Fibroblast of lung (primary cell): ENCODE results near the gene BBX. TPM values are rescaled to one million over a fixed set of nuclear protein-coding genes. Genes with fewer than 3 reads are reported as not detected.

Source experiments
- DNase-seq, 2 donors: peaks; one replicate each; pipeline versions ENCODE4 v3.0.0 to v3.0.0-alpha.2; 2010; ENCODE audit warnings: low read depth in 2 of 2
- H2AFZ ChIP-seq: 2 replicates; pipeline ENCODE4 v1.5.1; 2012; ENCODE audit warnings: low read length, control low read depth, inconsistent platforms
- H3K27ac ChIP-seq: 2 replicates; pipeline ENCODE4 v1.5.1; 2011; ENCODE audit warnings: low read length, control low read depth; ENCODE audit not compliant: insufficient read depth
- H3K27me3 ChIP-seq: 2 replicates; pipeline ENCODE4 v1.5.1; 2011; ENCODE audit warnings: mild to moderate bottlenecking, low read length; ENCODE audit not compliant: control insufficient read depth, insufficient read depth
- H3K36me3 ChIP-seq: 2 replicates; pipeline ENCODE4 v1.5.1; 2011; ENCODE audit warnings: low read length; ENCODE audit not compliant: control insufficient read depth, insufficient read depth
- H3K4me1 ChIP-seq: 2 replicates; pipeline ENCODE4 v1.5.1; 2011; ENCODE audit warnings: low read length; ENCODE audit not compliant: control insufficient read depth, insufficient read depth; ENCODE audit errors: extremely low read depth
- H3K4me2 ChIP-seq: 2 replicates; pipeline ENCODE4 v1.5.1; 2011; ENCODE audit warnings: low read length, control low read depth; ENCODE audit not compliant: insufficient read depth; ENCODE audit errors: extremely low read depth
- H3K4me3 ChIP-seq, 4 experiments: fragments of 200-600 bp in 1 of 4; sonication (generic) in 1 of 4; replicated peaks in 1 of 4; 2 replicates each; pipeline ENCODE4 v1.5.1; 2011 to 2016; ENCODE audit warnings: low read length in 4 of 4, low read depth in 3 of 4, mild to moderate bottlenecking in 3 of 4, control low read depth in 2 of 4, inconsistent platforms in 1 of 4, mixed read lengths in 1 of 4; ENCODE audit not compliant: insufficient read depth in 1 of 4; ENCODE audit errors: control extremely low read depth in 1 of 4
- H3K79me2 ChIP-seq: 2 replicates; pipeline ENCODE4 v1.5.1; 2012; ENCODE audit warnings: mild to moderate bottlenecking, low read length, inconsistent platforms; ENCODE audit not compliant: control insufficient read depth, insufficient read depth
- H3K9ac ChIP-seq: 2 replicates; pipeline ENCODE4 v1.5.1; 2011; ENCODE audit warnings: mild to moderate bottlenecking, low read length, control low read depth; ENCODE audit not compliant: insufficient read depth
- H3K9me3 ChIP-seq: 2 replicates; pipeline ENCODE4 v1.5.1; 2012; ENCODE audit warnings: low read depth, low read length; ENCODE audit not compliant: control insufficient read depth, insufficient read depth
- H4K20me1 ChIP-seq: 2 replicates; pipeline ENCODE4 v1.5.1; 2011; ENCODE audit warnings: low read length; ENCODE audit not compliant: control insufficient read depth, insufficient read depth; ENCODE audit errors: extremely low read depth
- EZH2 ChIP-seq: IDR thresholded peaks from 2 replicates; pipeline ENCODE4 v1.5.1; 2012; ENCODE audit warnings: low read length, control low read depth, mild to moderate bottlenecking; ENCODE audit errors: missing control alignments
- polyA plus RNA-seq, 2 donors: library from polyadenylated mRNA; depleted of rRNA in 1 of 2; stranded (reverse) in 1 of 2; unstranded in 1 of 2; fragments of >200 nt; gene quantifications; 2 replicates each; pipeline ENCODE4 v1.2.1, GENCODE V29; 2011 to 2012; ENCODE audit warnings: missing spikeins in 1 of 2
- total RNA-seq: library from RNA; depleted of rRNA; stranded (reverse); fragments of >200 nt; gene quantifications from 2 replicates; pipeline ENCODE4 v1.2.1, GENCODE V29; 2014
- TF ChIP-seq, protein P1 (sequence below), 2 donors: IDR thresholded peaks in 1 of 2; conservative IDR thresholded peaks in 1 of 2; 1 replicate in 1 of 2; 2 replicates in 1 of 2; pipeline ENCODE4 v1.5.1; 2011 to 2012; ENCODE audit warnings: low read length in 2 of 2, control low read depth in 1 of 2, inconsistent platforms in 1 of 2, low read depth in 1 of 2, mild to moderate bottlenecking in 1 of 2

BBX gene
- total and polyA plus RNA-seq, 2 donors (not counting 1 experiment from before 2014, with no cell fraction given): 50.0 to 71.2 TPM

DNA sequence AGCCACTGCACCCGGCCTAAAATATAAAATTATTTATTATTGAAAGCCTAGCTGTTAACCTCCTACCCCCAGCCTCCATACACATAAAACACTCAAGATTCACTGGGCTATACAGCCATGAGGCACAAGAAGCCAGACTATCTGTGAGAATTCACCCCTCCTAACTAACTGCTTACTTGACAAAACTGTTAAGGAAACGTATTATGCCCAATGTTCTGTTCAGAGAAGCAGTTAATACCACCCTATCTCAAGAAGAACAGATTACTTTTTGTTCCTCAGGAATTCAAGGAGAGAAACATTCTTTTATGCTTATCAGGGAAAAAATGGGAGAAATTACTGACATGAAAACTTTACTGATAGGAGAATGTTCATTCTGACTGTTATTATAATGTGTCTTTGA, 144.1 kb downstream of the BBX start:
- TF ChIP-seq, protein P1, sequence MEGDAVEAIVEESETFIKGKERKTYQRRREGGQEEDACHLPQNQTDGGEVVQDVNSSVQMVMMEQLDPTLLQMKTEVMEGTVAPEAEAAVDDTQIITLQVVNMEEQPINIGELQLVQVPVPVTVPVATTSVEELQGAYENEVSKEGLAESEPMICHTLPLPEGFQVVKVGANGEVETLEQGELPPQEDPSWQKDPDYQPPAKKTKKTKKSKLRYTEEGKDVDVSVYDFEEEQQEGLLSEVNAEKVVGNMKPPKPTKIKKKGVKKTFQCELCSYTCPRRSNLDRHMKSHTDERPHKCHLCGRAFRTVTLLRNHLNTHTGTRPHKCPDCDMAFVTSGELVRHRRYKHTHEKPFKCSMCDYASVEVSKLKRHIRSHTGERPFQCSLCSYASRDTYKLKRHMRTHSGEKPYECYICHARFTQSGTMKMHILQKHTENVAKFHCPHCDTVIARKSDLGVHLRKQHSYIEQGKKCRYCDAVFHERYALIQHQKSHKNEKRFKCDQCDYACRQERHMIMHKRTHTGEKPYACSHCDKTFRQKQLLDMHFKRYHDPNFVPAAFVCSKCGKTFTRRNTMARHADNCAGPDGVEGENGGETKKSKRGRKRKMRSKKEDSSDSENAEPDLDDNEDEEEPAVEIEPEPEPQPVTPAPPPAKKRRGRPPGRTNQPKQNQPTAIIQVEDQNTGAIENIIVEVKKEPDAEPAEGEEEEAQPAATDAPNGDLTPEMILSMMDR (conservative IDR thresholded peaks at IDR 0.05 in 1 of 2, IDR thresholded peaks at IDR 0.05 in 1 of 2; ENCODE audit: low read depth in 1 of 2, low read length in 2 of 2): no peak
- TF ChIP-seq EZH2: no peak
- H3K4me1 ChIP-seq: no peaks in the 10 kb centered on the region
- no peak overlapping the region for H2AFZ ChIP-seq
- H3K4me2 ChIP-seq: no peak overlapping the region
- H3K27ac ChIP-seq: no peak overlapping the region
- H3K27me3 ChIP-seq: no peaks in the 10 kb centered on the region
- H3K9me3 ChIP-seq: no peaks in the 10 kb centered on the region
- DNase-seq: no peak
- no peaks in the 10 kb centered on the region for H4K20me1 ChIP-seq
- H3K4me3 ChIP-seq: no peak overlapping the region
- H3K36me3 ChIP-seq: no peaks in the 10 kb centered on the region
- no peaks in the 10 kb centered on the region for H3K79me2 ChIP-seq
- H3K9ac ChIP-seq: no peak overlapping the region

- no peak overlapping the region for H2AFZ ChIP-seq
- H3K9ac ChIP-seq: no peak overlapping the region
- H4K20me1 ChIP-seq: no peaks in the 10 kb centered on the region
- H3K27me3 ChIP-seq: no peaks in the 10 kb centered on the region
- no peak overlapping the region for H3K27ac ChIP-seq
- TF ChIP-seq EZH2: no peak
- TF ChIP-seq, protein P1 (conservative IDR thresholded peaks at IDR 0.05 in 1 of 2, IDR thresholded peaks at IDR 0.05 in 1 of 2; ENCODE audit: low read depth in 1 of 2, low read length in 2 of 2): no peak
- DNase-seq: no peak
- H3K9me3 ChIP-seq: no peaks in the 10 kb centered on the region
- H3K36me3 ChIP-seq: no peaks in the 10 kb centered on the region
- H3K79me2 ChIP-seq: no peaks in the 10 kb centered on the region
- no peak overlapping the region for H3K4me2 ChIP-seq
- no peak overlapping the region for H3K4me3 ChIP-seq
- no peaks in the 10 kb centered on the region for H3K4me1 ChIP-seq
These were observed 145.7 kb downstream of the BBX start for GRCh38 chr3:107668416-107668815.

- H2AFZ ChIP-seq: no peak overlapping the region
- H3K9ac ChIP-seq: no peak overlapping the region
- no peak for TF ChIP-seq EZH2
- TF ChIP-seq, protein P1 (conservative IDR thresholded peaks at IDR 0.05 in 1 of 2, IDR thresholded peaks at IDR 0.05 in 1 of 2; ENCODE audit: low read depth in 1 of 2, low read length in 2 of 2): no peak
- H3K27me3 ChIP-seq: no peaks in the 10 kb centered on the region
- H3K4me2 ChIP-seq: no peak overlapping the region
- no peaks in the 10 kb centered on the region for H3K4me1 ChIP-seq
- H3K79me2 ChIP-seq: no peaks in the 10 kb centered on the region
- H3K27ac ChIP-seq: no peak overlapping the region
- no peaks in the 10 kb centered on the region for H3K36me3 ChIP-seq
- DNase-seq: no peak
- H4K20me1 ChIP-seq: no peaks in the 10 kb centered on the region
- H3K9me3 ChIP-seq: no peaks in the 10 kb centered on the region
- no peak overlapping the region for H3K4me3 ChIP-seq
These were observed 146.2 kb downstream of the BBX start for GRCh38 chr3:107668963-107669362.
